Heart right ventricle (tissue), 16 donors: Measurements from ENCODE around the gene TMEM92. TPM values are rescaled to one million over a fixed set of nuclear protein-coding genes. Genes with fewer than 3 reads are reported as not detected.

Experiments
- ATAC-seq, 8 donors: fragments of 200-7000 bp; cut with Tn5 transposase; one replicate each; pipeline ENCODE4 v1.9.1; 2020; ENCODE audit warnings: mild to moderate bottlenecking in 8 of 8, moderate library complexity in 8 of 8, moderate number of reproducible peaks in 1 of 8
- DNase-seq, 2 donors: peaks; one replicate each; pipeline ENCODE4 v3.0.0-alpha.2; 2020
- H3K27ac ChIP-seq, 10 donors: fragments of 200-600 bp; sonication (generic) in 2 of 10; one replicate each; pipeline versions ENCODE4 v1.5.0 to v1.8.0; 2020 to 2022; ENCODE audit warnings: mild to moderate bottlenecking in 3 of 10
- H3K27me3 ChIP-seq, 7 donors: fragments of 200-600 bp; one replicate each; pipeline ENCODE4 v1.8.0; 2021 to 2022; ENCODE audit warnings: mild to moderate bottlenecking in 2 of 7
- H3K36me3 ChIP-seq, 9 donors: fragments of 200-600 bp; sonication (generic) in 1 of 9; one replicate each; pipeline versions ENCODE4 v1.5.0 to v1.8.0; 2020 to 2022; ENCODE audit warnings: mild to moderate bottlenecking in 2 of 9
- H3K4me1 ChIP-seq, 9 donors: fragments of 200-600 bp; sonication (generic) in 1 of 9; one replicate each; pipeline versions ENCODE4 v1.5.0 to v1.8.0; 2020 to 2022; ENCODE audit warnings: mild to moderate bottlenecking in 4 of 9
- H3K4me3 ChIP-seq, 10 donors: fragments of 200-600 bp; sonication (generic) in 2 of 10; one replicate each; pipeline versions ENCODE4 v1.5.0 to v1.8.0; 2020 to 2022; ENCODE audit warnings: mild to moderate bottlenecking in 7 of 10, moderate library complexity in 2 of 10
- H3K9me3 ChIP-seq, 11 donors: fragments of 200-600 bp in 10 of 11; sonication (generic) in 2 of 11; one replicate each; pipeline versions ENCODE4 v1.5.0 to v1.8.0; 2013 to 2022; ENCODE audit warnings: mild to moderate bottlenecking in 2 of 11, control low read depth in 1 of 11, moderate library complexity in 1 of 11
- WGBS, 2 donors: extraction: QIAGEN DNeasy Blood & Tissue Kit; methylation state at CpG; one replicate each; pipeline ENCODE4 v1.1.7; 2013; ENCODE audit warnings: inconsistent platforms in 1 of 2; 5-methylcytosine and 5-hydroxymethylcytosine counted together
- intact Hi-C, 10 donors: fragments of 100-400 bp; cut with DNase I; formaldehyde crosslinking; loops; one replicate each; pipeline versions ENCODE4 v1.11.1 to v1.14.2; 2022
- polyA plus RNA-seq, 2 donors: library from polyadenylated mRNA; stranded (reverse); fragments of 200-250 nt; gene quantifications; one replicate each; pipeline ENCODE4 v1.2.3, GENCODE V29; 2013
- total RNA-seq, 10 donors: library from RNA; stranded (reverse); fragmentation: NEBNext Ultra II Directional in 3 of 10; extraction: Animal tissue kit (Norgen Biotek cat#: 25700) in 3 of 10; gene quantifications; one replicate each; pipeline versions ENCODE4 v1.2.1 to v1.2.4, GENCODE V29; 2021 to 2023
- TF ChIP-seq, protein P1 (sequence below), 9 donors: fragments of 200-600 bp; sonication (generic) in 2 of 9; IDR thresholded peaks; one replicate each; pipeline versions ENCODE4 v1.5.0 to v1.8.0; 2021 to 2022; ENCODE audit warnings: antibody characterized with exemption in 9 of 9, mild to moderate bottlenecking in 5 of 9, moderate library complexity in 1 of 9
- donor health status: Arrhythmogenic right ventricular cardiomyopathy.
- donor health status: ischemic (EF 13 %, LVEDD 7.1; RV severe dilation, severe dysfunction).
- donor health status: healthy with polysubstance abuse.
- donor health status: DM: no; HTN: yes; CAD: no.
- donor health status: DM: no; HTN: no; CAD: no.
- donor health status: ischemic (EF 25% LVEDD 6.9; RV normal size, moderate dysfunction).
- donor health status: ischemic (EF 25% LVEDD 5.7; RV mildly dilated, moderate dysfunction).
- donor health status: healthy.
- donor health status: DM: yes; HTN: yes; CAD: no.
- donor health status: Ischemic cardiomyopathy.
- donor health status: ischemic (EF 35%, LVEDD 5.7; RV mildly dilated, moderate dysfunction).
- donor health status: nonischemic (EF 11% LVEDD 7.7; RV severe dilation, severe dysfunction).
- donor health status: DM: yes; HTN: yes; CAD: no.
- donor health status: PGD.
- donor health status: ischemic (EF 29% LVEDD 5.4; RV normal size, mild dysfunction).
- donor health status: nonischemic (EF 23%, LVEDD 6.1; RV moderate dilation, normal function).

The TMEM92 gene
- total and polyA plus RNA-seq, 12 donors = 0.04 TPM; not detected in 11

DNA sequence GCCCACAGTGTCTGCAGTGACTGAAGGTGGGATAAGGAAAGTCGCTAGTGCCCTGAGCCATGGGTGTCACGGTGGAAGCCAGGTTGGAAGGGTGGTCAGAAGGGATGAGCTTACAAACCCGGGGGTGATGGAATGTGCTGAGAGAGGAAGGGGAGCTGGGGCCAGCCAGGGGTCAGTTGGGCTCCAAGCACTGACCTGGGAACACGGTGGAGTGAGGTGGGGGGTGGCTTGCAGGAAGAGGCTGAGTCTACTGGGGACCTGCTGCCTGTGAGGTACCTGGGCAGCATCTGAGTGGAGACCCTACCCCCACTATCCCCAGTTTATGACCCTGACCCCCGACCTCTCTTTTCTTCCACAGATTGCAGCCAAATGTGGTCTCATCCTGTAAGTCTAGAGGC lies 3.1 kb downstream of the TMEM92 start:
- 42 to 50% methylated on average over 5 of the region's 5 CpGs for WGBS, 2 donors
- DNase-seq (no peak), ATAC-seq (no peak)
- Histone ChIP-seq H3K27me3 (peaks cover 0 to 51% (median 31%) of the 10 kb centered on the region in 7 donors), H3K27ac (no peak overlapping the region), H3K9me3 (no peaks in the 10 kb centered on the region), H3K4me3 (no peak overlapping the region), H3K4me1 (peaks cover 0 to 25% (median 4%) of the 10 kb centered on the region in 9 donors), H3K36me3 (no peaks in the 10 kb centered on the region)
- intact Hi-C loops = no loop called here
- TF ChIP-seq, protein P1, sequence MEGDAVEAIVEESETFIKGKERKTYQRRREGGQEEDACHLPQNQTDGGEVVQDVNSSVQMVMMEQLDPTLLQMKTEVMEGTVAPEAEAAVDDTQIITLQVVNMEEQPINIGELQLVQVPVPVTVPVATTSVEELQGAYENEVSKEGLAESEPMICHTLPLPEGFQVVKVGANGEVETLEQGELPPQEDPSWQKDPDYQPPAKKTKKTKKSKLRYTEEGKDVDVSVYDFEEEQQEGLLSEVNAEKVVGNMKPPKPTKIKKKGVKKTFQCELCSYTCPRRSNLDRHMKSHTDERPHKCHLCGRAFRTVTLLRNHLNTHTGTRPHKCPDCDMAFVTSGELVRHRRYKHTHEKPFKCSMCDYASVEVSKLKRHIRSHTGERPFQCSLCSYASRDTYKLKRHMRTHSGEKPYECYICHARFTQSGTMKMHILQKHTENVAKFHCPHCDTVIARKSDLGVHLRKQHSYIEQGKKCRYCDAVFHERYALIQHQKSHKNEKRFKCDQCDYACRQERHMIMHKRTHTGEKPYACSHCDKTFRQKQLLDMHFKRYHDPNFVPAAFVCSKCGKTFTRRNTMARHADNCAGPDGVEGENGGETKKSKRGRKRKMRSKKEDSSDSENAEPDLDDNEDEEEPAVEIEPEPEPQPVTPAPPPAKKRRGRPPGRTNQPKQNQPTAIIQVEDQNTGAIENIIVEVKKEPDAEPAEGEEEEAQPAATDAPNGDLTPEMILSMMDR (IDR thresholded peaks at IDR 0.05) = no peak

DNA sequence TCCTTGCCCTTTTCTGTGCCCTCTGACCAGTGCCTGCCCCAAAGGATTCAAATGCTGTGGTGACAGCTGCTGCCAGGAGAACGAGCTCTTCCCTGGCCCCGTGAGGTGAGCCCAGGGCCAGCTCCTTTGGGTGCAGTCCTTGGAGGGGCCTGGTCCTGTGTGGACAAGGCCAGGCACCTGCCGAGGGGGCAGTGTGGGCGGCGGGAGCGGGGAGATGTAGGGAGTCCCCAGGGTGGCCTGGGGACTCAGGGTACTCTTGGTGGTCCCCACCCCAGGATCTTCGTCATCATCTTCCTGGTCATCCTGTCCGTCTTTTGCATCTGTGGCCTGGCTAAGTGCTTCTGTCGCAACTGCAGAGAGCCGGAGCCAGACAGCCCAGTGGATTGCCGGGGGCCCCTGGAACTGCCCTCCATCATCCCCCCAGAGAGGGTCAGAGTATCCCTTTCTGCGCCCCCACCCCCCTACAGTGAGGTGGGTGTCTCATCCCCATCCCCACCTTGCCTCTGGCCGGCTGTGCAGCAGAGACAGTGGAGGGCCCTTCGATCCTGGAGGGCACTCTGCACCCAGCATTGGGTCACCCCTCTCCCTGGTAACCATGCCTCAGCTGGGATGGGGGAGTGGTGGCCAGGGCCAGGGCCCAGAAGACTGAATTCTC lies 4.4 kb downstream of the TMEM92 start:
- H3K4me1 ChIP-seq = peaks cover 0 to 13% (median 0%) of the 10 kb centered on the region in 9 donors
- no peaks in the 10 kb centered on the region for H3K36me3 ChIP-seq
- peaks cover 0 to 43% (median 24%) of the 10 kb centered on the region in 7 donors for H3K27me3 ChIP-seq
- no peak overlapping the region for H3K27ac ChIP-seq
- DNase-seq (no peak), ATAC-seq (no peak)
- WGBS, 2 donors = 89 to 95% methylated on average over 14 of the region's 14 CpGs
- TF ChIP-seq, protein P1 (IDR thresholded peaks at IDR 0.05) = no peak
- H3K4me3 ChIP-seq = no peak overlapping the region
- intact Hi-C loops = no loop called here
- no peaks in the 10 kb centered on the region for H3K9me3 ChIP-seq

DNA sequence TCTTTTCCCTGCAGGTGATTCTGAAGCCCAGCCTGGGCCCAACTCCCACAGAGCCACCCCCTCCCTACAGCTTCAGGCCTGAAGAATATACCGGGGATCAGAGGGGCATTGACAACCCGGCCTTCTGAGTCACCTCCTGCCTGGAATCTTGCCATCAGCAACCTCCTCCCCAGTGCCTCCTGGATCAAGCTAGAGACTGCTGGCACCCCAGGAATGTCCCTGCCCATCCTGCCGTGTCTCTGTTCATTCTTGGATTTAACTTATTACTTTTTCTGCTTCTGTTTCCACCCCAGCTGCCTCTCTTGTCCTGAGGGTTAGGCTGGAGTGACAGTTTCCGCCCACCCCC lies 4.9 kb downstream of the TMEM92 start:
- peaks cover 0 to 8% (median 0%) of the 10 kb centered on the region in 9 donors for H3K4me1 ChIP-seq
- peaks cover 0 to 38% (median 19%) of the 10 kb centered on the region in 7 donors for H3K27me3 ChIP-seq
- no peaks in the 10 kb centered on the region for H3K36me3 ChIP-seq
- TF ChIP-seq, protein P1 (IDR thresholded peaks at IDR 0.05) = no peak
- no peak overlapping the region for H3K27ac ChIP-seq
- 67 to 86% methylated on average over 4 of the region's 4 CpGs for WGBS, 2 donors
- no peaks in the 10 kb centered on the region for H3K9me3 ChIP-seq
- ATAC-seq = no peak
- no peak overlapping the region for H3K4me3 ChIP-seq
- intact Hi-C loops = no loop called here
- DNase-seq = no peak

DNA sequence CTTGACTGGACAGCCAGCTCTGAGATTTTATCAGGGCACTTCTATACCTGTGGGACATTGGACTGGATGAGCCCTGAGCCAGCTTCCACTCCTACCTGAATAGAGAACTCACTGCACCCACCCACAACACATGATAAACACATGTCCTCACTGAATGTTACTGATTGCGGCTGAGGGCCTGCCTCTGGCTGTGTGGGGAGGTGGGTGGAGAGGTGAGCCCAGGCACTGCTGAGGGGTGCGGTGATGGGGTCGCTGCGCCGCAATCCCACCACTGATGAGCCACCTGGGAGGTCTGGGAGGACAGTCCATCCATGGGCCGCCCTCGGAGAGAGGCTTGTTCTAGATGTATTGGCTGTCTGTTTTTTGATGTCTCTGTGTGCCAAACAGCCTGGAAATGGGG lies 5.4 kb downstream of the TMEM92 start:
- Histone ChIP-seq H3K4me3 (no peak overlapping the region), H3K9me3 (no peaks in the 10 kb centered on the region), H3K36me3 (no peaks in the 10 kb centered on the region), H3K27ac (no peak overlapping the region), H3K27me3 (peaks cover 0 to 33% (median 14%) of the 10 kb centered on the region in 7 donors), H3K4me1 (peaks cover 0 to 3% (median 0%) of the 10 kb centered on the region in 9 donors)
- WGBS, 2 donors = 94 to 95% methylated on average over 7 of the region's 7 CpGs
- TF ChIP-seq, protein P1 (IDR thresholded peaks at IDR 0.05) = no peak
- intact Hi-C loops = no loop called here
- no peak for DNase-seq
- ATAC-seq = no peak
